ENCODE data around the gene KRT39.
"Not testable (repeated sequence)": the region's sequence is repeated elsewhere in the genome, so short reads cannot be mapped to it uniquely, and the experiment has no call there.

Gene KRT39

DNA sequence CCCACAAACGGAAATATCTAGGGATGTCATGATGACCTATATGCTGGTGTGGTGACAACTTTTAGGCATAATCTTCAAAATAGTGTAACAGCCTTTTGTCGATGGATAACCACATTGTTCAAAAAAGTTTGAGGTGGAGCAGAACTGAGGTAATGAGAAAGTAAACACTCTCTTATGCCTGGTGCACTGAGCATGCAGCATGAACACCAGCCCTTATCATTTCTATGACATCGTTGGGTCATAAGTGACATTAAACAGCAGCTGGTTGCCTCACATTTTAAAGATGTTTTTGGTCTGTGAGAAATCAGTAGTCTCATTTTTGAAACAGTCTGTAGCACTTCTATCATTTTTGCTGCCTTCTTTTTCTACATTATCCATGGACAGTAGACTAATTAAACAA, 31.1 kb downstream of the KRT39 start:
- H3K27ac ChIP-seq = no peak overlapping the region
- TF ChIP-seq, protein P1, sequence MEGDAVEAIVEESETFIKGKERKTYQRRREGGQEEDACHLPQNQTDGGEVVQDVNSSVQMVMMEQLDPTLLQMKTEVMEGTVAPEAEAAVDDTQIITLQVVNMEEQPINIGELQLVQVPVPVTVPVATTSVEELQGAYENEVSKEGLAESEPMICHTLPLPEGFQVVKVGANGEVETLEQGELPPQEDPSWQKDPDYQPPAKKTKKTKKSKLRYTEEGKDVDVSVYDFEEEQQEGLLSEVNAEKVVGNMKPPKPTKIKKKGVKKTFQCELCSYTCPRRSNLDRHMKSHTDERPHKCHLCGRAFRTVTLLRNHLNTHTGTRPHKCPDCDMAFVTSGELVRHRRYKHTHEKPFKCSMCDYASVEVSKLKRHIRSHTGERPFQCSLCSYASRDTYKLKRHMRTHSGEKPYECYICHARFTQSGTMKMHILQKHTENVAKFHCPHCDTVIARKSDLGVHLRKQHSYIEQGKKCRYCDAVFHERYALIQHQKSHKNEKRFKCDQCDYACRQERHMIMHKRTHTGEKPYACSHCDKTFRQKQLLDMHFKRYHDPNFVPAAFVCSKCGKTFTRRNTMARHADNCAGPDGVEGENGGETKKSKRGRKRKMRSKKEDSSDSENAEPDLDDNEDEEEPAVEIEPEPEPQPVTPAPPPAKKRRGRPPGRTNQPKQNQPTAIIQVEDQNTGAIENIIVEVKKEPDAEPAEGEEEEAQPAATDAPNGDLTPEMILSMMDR (conservative IDR thresholded peaks at IDR 0.05) = no peak

DNA sequence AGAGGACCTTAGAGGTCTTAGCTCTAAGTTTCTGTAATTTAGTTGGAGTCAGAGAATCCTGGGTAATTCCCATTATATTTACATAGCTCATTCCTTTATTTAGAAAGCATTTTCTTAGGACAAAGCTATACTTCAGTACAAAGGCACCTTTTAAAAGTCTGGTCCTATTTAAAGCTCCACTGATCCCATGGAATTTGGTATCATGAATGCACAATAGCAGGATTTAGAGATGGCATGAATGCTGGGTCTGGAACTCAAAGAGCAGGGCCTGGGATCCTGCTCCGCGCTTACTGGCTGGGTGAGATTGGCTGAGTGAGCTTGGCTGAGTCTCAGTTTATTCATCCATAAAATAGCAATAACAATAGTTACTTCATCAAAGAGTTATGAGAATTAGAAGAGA, 34.1 kb downstream of the KRT39 start:
- TF ChIP-seq, protein P1 (conservative IDR thresholded peaks at IDR 0.05) = no peak

DNA sequence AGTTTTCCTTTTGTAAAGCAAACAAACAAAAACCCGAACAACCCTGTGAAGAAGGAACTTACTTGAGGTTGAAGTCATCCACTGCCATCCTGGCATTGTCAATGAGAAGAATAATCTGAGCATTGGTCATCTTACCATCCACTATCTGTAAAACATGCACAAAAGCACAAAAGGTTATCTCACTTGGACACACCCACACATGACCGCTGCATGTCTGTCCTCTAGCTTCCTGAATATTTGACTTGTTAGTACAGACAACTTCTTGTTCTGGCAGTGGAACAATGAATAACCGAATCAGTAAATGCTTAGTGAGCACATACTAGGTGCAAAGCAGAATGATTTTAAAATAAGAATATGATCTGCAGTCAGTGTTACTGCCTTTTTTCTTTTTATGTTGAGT, 35.4 kb downstream of the KRT39 start:
- H3K27ac ChIP-seq = no peak overlapping the region

More for the DNA sequence above, 34.1 kb downstream of the KRT39 start:
- H3K27ac ChIP-seq = no peak overlapping the region

DNA sequence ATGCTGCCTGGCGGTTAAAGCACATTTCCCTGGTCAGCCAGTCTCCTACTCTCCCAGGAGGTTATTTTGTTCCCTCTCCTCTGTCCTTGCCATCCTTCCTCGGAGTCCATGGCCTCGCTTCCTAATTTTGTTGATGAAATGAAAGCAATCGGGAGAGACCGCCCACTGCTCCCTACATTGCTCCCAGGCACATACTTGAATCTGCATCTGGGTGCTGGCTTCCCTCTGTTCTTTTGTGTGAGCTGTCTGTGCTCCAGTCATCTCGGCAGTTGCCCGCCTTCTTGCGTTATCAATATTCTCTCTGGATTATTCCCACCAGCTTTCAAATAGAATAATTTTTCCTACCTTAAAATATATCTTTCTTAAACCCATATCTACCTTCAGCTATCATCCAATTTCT, 40.4 kb downstream of the KRT39 start:
- H3K27ac ChIP-seq = no peak overlapping the region
- TF ChIP-seq, protein P1 (conservative IDR thresholded peaks at IDR 0.05) = no peak

More for the DNA sequence above, 35.4 kb downstream of the KRT39 start:
- TF ChIP-seq, protein P1 (conservative IDR thresholded peaks at IDR 0.05) = no peak

DNA sequence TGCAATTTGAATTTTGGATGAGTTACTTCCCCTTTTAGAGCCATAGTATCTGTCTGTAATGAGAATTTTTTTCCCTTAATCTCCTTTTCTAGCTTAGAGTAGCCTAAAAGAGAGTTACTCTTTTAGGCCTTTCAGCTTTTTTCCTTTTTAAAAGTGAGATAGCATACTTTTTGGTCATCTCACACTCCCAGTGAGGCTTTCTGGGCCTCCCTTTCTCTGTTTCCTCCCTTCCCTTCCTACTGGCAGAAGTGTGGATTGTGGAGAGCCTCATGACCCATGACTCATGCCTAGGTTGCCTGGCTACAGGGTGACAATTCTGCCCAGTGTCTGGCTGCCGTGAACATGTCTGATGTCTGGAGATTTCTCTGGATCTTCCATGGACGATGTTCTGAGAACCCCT, 44.5 kb downstream of the KRT39 start:
- TF ChIP-seq, protein P1 (conservative IDR thresholded peaks at IDR 0.05) = no peak
- no peak overlapping the region for H3K27ac ChIP-seq

DNA sequence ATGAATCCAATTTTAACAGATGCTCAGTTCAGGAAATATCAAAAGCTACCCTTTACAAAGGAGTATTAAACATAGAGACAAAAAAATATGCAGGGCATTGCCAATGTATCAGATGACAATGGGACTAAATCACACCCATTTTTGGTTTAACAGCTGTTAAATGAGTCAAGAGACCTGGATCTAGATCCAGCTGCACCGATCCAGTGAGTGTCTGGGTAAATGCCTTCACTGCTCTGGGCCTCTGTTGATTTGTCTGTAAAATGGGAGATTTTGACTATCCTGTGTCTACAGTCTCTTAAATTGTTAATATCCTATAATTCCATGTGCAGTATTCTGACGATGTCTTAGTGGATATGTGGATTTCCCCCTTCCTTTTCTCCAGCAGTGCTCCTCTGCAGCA, 45.7 kb downstream of the KRT39 start:
- TF ChIP-seq, protein P1 (conservative IDR thresholded peaks at IDR 0.05) = no peak
- no peak overlapping the region for H3K27ac ChIP-seq

DNA sequence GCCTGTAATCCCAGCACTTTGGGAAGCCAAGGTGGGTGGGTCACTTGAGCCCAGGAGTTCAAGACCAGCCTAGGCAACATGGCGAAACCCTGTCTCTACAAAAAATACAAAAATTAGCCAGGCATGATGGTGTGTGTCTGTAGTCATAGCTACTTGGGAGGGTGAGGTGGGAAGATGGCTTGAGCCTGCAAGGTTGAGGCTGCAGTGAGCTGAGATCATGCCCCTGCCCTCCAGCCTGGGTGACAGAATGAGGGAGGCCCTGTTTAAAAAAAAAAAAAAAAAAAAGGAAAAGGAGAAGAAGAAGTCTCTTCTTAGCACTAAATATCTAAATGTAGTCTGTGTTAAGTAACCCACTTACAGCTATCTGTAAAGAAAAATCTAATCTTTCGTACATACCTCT, 49.6 kb downstream of the KRT39 start:
- not testable (repeated sequence) for H3K27ac ChIP-seq

DNA sequence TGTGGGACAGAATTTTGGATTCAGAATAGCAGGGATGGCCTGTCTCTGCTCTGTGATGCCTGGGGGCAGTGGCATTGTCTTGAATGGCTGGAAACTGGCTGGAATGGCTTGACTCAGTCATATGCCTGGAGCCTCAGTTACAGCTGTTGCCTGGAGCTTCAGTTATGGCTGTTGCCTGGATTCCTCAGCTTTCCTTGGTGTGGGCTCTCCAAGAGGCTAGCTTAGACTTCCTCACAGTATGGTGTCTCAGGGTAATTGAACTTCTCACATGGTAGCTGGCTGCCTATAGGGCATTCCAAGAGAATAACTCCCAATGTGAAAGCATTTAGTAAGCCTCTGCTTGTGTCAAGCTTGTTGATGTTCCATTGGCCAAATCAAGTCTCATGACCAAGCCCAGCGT, 50.4 kb downstream of the KRT39 start:
- TF ChIP-seq, protein P1 (conservative IDR thresholded peaks at IDR 0.05) = no peak
- no peak overlapping the region for H3K27ac ChIP-seq

All from VCaP (cell line).